SK-N-SH (cell line): ENCODE results near the gene SMIM29.

Experiments used
- CTCF ChIP-seq: fragments of 200-600 bp; sonication (generic); IDR thresholded peaks from 2 replicates; pipeline ENCODE4 v1.6.1; 2017; ENCODE audit warnings: antibody characterized with exemption, mild to moderate bottlenecking, moderate library complexity
- EP300 ChIP-seq, 2 experiments: IDR thresholded peaks; 2 replicates each; pipeline versions ENCODE4 v1.4.0 to v1.6.1; 2012; ENCODE audit warnings: borderline replicate concordance in 1 of 2, low read depth in 1 of 2, low read length in 1 of 2
- FOXJ3 ChIP-seq: sonication (generic); formaldehyde crosslinking; IDR thresholded peaks from 2 replicates; pipeline ENCODE4 v1.5.1; 2020; ENCODE audit warnings: mild to moderate bottlenecking, missing genetic modification reagents
- GABPA ChIP-seq: IDR thresholded peaks from 2 replicates; pipeline ENCODE4 v1.4.0; 2012; ENCODE audit warnings: low read depth, mild to moderate bottlenecking
- MEF2A ChIP-seq: IDR thresholded peaks from 2 replicates; pipeline ENCODE4 v1.4.0; 2012; ENCODE audit warnings: low read depth, borderline replicate concordance
- PBX3 ChIP-seq: IDR thresholded peaks from 2 replicates; pipeline ENCODE4; 2012
- POLR2AphosphoS5 ChIP-seq: IDR thresholded peaks from 2 replicates; pipeline ENCODE4 v1.6.1; 2012; ENCODE audit warnings: low read depth, low read length
- RAD21 ChIP-seq: IDR thresholded peaks from 2 replicates; pipeline ENCODE4 v1.6.1; 2012; ENCODE audit warnings: mild to moderate bottlenecking, low read length
- RCOR1 ChIP-seq: fragments of 150-350 bp; IDR thresholded peaks from 2 replicates; pipeline ENCODE4 v1.6.1; 2017; ENCODE audit warnings: antibody characterized with exemption, low read length
- RFX5 ChIP-seq: IDR thresholded peaks from 2 replicates; pipeline ENCODE4 v1.6.1; 2012; ENCODE audit warnings: mild to moderate bottlenecking, improper control_type of control experiment, low read length
- SIN3A ChIP-seq: IDR thresholded peaks from 2 replicates; pipeline ENCODE4 v1.6.1; 2012; ENCODE audit warnings: low read depth, mild to moderate bottlenecking, low read length, moderate library complexity, borderline replicate concordance
- TEAD4 ChIP-seq: IDR thresholded peaks from 2 replicates; pipeline ENCODE4 v1.4.0; 2012; ENCODE audit warnings: mild to moderate bottlenecking, borderline replicate concordance; ENCODE audit not compliant: insufficient read depth
- YY1 ChIP-seq: IDR thresholded peaks from 2 replicates; pipeline ENCODE4 v1.4.0; 2012; ENCODE audit warnings: low read depth, mild to moderate bottlenecking

- TF ChIP-seq CTCF (no peak), RCOR1 (no peak), EP300 (IDR thresholded peaks at IDR 0.05; ENCODE audit: borderline replicate concordance in 1 of 2, low read depth in 1 of 2, low read length in 1 of 2) (no peak), PBX3 (no peak), RFX5 (no peak), TEAD4 (no peak), RAD21 (no peak), SIN3A (no peak), YY1 (no peak), GABPA (no peak), MEF2A (no peak), FOXJ3 (CRISPR knock-in tag) (no peak), POLR2AphosphoS5 (no peak)
Observed at GRCh38 chr6:34295721-34296120, 46.9 kb upstream of the SMIM29 start.
